Activated CD8-positive, alpha-beta memory T cell treated with anti-CD3 and anti-CD28 coated beads, Interleukin-2, amount 50 U/mL, for 48 hours (primary cell): Measurements from ENCODE around the gene SACS.
"Not testable (repeated sequence)": the region's sequence is repeated elsewhere in the genome, so short reads cannot be mapped to it uniquely, and the experiment has no call there.

Experiments used
- DNase-seq: peaks from one replicate; pipeline ENCODE4 v3.0.0-alpha.2; 2020

Gene SACS

DNA sequence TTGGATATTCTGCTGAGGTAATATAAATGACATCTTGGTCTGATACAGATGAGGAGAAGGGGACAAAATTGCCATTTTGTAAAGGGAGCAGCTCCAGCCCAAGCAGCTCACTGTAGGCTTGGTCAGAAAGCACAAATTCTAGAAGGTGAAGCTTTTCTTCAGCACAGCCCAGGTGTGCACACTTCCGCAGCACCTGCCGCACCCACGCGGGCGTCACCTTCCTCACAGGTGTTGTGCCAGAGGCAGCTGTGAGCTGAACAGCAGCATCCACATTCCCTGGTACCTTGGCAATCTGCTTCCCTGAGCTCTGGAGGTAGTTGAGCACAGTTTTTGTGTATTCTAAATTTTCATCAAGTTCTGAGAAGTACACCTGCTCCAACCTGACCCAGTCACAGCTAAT is 79.0 kb downstream of the SACS start:
- DNase-seq = no peak

DNA sequence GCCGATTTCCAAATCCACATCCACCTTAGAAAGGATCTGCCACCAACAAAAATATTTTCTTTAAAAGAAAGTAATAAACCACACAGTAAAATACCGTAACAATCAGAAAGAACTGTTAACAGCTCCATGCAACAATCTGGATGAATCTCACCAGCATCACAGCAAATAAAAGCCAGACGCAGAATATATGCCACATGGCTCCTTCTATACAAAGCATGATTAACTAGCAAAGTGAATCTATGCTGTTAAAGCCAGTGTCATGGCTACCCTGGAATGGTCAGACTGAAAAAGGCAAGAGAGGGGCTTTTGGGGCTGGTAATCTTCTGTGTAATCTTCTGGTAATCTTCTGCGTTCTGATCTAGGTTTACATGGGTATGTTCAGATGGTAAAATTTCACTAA is 81.3 kb downstream of the SACS start:
- DNase-seq = no peak

DNA sequence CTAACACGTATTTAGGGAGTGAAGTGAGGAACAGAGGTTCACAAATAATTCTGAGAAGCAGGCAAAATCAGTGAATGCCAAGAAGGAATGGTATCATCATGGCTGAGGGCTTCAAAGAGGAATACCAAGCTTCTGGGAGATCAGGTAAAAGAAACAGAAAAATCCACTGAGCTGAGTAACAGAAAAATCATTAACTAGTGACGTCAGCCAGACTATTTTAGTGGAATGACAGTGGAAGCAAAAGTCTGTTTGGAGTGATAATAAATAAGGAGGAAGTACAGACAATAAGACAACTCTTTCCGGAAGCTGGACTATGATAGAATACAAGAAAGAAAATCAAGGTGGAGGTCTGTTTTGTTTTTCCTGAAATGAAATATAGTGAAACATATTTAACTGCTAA is 83.5 kb downstream of the SACS start:
- no peak for DNase-seq

DNA sequence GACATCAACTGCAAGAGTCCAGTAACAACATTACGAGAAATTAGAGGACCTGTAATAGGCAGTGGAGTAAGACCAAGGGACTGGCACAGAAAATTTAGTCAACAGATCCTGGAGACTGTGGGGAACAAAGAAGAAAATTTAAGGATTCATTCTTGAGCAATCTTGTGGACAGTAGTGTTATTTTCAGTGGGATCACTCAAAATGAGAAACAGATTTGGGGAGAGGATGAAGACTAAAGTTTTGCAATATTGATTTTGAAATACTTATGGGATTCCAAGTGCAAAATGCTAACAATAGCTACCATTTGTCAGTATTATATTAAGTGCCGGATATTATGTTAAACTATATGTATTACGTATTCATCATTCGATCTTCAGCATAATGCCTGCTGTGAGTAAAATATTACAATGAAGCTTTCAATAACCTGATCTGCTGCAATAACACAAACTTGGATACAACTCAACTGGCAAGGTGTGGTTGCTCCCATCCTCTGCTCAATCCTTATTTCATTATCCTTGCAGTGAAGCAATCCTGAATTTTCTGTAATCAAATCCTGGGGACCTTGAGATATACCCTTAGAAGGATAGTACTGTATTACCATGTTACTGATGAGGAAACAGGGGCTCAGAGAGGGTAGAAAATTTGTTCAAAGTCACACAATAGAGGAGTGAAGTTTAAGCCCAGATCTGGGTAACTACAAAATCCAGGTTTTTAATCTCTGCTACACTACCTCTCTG is 84.2 kb downstream of the SACS start:
- DNase-seq = no peak

DNA sequence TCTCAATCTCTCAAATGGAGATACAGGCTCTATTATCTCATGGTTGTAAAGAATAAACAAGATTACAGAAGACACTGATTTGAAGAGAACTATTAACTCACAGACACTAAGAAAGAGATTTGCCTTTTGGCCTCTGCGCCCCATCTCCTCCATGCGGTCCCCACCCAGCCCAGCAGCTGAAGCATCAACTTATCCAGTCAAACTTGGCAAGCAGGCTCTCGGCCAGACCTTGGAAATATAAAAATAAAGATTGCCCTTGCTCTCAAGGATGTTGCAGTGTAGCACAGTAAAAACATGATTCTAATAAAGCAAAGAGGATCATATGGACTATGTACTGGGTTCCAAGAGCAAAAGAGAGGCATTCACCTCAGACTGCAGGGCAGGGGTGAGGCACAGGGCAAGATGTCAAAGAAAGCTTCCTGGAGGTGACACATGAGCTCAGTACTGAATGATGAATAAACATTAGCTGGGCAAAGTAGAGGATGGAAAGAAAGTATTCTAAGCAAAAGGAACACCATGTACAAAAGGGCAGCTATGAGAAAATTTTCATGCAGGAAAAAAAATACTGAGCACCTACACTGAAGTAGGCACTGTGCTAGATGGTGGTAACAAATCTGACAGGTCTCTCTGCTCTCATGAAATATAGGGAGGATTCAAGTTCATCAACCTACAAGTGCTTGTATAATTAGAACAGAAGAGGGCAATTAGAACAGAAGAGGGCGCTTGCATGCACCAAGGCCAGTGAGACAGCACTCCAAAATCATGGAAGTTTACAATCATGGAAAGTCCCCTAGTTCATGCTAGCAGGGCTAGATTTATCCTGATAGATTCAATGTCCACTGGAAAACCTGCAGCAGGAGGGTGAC is 85.0 kb downstream of the SACS start:
- no peak for DNase-seq

DNA sequence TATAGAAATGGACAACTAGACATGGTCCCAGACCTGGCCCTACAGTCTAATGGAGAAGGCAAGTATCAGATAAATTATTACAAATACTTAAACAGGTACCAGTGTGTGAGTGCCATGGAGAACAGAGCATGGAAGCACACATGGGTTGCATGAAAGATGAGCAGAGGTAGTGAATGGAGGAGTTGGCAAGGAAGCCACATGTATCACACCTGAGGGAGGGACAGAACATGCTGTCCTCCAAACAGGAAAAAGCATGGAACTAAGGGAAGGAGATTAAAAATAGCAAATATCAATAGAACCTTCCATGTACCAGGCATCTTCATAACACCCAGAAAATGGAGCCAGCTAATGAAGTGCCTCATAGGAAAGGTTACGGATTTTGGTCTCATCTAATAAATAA is 85.9 kb downstream of the SACS start:
- no peak for DNase-seq

DNA sequence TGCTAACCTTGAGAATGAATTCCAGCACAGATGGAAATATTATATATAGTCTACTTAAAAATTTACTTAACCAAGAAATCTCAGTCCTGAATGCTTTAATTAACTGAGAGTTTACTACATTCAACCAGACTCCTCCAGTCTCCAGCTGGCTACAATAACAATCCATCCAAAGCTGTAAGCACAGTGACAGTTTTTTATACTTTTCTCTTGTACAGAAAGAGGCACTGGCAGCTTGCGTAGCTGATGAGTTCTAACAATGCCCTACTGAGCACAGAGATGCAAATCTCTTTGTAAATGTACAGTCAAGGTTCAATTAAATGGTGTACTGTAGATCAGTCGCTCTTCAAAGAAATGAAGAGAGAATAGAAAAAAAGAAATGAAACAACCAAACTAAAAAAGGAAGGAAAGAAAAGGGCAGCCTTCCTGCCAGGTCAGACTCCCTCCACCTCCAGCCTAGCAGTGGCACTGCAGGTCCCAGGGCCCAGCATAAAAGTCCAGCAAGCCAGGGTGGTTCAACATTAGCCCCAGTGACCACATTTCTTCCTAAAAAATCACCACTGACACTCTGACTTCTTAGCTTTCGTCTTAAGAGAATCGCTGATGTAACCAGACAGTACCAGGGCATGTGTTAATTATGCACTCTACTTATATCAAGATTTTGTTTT is 88.4 kb downstream of the SACS start:
- DNase-seq = no peak

DNA sequence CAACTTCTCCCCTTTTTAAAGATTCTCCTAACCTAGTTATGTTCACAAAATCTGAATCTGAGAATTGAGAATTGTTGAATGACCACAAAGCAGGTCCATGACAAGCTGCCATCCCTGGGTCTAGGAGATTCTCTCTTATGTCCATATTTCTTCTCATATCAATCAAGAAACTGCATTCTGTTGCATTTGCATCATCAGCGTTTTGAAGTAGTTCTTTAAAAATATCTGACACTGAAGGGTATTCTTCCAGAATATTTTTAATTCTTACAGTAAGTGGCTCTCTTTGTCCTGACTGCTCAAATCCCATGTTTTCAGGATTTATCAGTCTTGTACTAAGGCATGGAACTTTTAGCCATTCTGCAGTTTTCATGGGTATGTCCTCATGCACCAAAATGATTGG is 94.3 kb downstream of the SACS start:
- DNase-seq = no peak

DNA sequence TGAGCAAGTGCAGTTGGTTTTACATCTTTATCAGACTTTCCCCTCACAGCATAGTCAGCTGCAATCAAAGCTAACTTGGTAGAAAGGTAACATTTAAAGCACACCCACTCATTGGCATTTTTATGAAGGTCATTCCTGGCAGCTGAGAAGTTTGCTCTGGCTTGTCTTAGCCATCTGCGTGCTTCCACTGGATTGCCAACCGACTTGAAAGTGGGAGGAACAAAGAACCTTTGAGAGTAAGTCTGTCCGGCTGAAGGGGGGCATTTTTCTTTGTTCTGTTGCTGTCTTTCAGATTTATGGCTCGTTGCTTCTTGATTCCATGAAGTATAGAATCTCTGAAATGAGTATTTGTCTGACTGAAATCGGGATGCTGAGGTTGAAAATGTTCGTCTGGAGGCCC is 103.1 kb downstream of the SACS start:
- no peak for DNase-seq

DNA sequence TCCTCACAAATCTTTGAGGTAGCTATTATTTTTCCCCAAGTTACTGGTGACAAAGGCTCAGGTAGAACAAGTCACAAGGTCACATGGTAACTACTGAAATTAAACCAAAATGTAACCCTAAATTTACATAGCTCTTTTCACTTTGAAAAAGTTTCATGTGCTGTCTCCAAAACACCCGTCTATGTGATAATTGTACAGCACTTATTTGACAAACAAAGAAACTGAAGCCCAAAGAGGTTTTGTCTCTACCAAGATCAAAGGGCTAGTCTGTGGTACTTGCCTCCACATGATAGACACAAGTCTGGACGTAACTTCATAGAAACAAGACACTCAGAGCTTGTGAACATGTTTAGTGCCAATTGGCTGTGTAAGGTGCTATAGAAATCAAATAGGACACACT is 108.3 kb downstream of the SACS start:
- DNase-seq = no peak

DNA sequence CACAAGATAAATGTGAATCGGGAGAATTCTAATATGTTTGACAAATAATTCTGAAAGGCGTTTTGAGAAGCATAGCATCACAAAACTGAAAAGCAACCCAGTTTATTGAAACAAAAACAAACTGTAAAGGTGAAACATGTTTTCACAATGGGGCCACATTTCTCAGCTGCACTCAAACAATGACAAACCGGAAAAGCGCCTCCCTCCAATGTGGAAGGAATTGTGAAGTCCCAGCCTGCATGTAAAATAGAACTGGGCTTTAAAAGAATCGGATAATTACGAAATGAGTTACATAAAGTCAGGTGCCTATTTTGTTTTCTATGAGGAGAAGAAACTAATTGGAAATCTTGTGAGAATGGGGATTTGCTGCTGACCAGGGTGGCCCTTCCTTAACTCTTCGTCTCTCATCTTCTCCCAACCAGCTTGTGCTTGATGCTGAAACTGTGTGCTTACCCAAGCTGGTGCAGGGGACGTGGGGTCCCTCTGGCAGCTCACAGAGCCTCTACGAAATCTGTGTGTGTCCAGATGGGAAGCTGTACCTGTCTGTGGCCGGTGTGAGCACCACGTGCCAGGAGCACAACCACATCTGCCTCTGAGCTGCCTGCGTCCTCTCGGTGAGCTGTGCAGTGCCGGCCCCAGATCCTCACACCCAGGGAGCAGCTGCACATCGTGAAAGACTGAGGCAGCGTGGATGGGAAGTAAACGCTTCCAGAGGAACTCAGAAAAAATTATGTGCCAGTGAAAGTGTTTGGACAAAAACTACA is 109.4 kb downstream of the SACS start:
- DNase-seq = no peak

DNA sequence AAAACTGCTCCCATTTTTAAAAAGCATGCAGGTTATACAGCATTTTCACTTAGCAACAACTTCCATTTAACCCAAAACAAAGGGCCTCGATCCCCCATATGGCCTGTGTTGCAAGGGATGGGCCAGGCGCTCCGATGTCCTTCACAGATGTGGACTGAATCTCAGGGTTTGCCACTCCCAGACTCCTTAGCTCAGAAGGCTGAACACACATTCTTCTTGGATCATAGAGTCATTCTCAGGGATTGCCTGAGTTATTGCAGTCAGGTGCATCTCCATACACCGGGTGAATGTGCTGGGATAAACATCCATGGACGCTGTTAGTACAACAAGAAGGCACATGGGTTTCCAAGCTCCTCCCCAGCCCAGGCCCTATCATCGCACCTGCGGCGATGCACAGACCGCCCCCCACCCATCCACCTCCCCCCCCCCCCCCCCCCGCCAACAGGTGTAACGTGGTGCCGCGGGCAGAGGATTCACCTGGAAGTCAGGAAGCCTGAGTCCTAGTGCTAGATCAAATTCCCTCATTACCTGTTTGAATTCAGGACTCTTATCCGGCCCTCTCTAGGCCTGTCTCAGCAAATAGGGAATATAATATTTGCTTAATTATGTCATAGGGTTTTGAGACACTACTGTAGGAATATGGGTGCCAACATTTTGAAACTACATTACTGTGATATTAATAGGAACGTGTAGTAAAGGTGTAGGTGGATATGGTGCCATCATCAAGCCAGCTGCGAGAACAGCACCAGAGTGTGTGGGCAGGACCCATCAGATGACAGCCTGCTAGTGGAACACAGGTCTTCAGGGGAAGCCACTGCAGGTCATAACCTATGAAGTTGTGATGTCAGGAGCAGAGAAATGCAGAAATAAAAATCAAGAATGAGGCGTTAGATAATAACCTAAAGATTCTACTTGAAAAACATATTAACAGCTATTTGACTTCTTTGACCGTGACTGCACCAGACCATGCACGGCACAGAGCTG is 110.9 kb downstream of the SACS start:
- DNase-seq = no peak

DNA sequence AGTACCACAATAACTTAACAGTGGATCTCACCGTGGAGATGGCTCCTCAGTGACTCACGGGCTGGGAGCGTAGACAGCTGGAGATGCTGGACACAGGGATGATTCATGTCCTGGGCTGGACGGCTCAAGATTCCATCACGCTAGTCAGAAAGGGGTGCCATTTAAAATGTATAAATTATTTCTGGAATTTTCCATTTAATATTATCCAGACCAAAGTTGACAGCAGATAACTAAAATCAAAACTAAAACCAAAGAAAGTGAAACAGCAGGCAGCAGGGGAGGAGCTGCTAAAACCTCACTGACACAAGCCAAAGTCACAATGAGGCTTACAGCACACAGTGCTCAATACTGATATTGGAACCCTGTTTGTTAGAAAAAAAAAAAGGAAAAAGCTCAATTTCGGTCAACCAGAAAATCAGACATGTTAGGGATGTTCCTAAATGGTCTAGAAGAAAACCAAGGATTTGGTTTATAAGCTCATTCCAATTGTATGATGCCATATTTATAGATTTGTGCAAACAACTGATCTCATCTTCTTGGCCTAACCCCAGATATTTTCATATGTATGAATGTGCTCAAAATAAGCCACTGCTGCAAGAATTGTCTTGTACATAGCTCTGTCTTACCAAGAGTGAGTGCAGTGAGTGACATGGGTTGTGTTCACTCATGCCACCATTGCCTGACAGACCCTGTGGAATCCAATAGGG is 111.8 kb downstream of the SACS start:
- DNase-seq = no peak

DNA sequence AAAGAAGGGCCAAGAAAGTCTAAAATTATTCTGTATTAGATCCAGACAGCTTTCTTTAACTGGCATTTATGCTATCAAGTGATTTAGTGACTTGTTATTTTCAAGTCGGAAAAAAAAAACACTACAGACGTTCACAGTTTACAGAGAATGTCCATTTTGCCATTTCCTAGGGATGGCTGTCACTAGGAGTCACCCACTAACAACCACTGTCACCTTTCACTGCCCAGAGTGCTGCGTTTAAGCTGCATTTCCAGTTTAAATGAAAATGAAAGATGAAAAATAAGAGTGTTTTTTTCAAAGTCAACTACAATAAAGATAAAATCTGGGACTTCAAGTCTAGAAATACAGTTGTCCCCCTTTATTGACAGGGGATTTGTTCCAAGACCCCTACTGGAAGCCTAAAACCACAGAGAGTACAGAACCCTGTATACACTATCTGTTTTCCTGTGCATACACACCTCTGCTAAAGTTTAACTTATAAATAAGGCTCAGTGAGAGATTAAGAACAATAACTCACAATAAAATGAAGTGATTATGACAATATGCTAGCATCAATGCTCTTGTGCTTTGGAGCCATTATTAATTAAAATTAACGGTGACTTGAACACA is 112.5 kb downstream of the SACS start:
- DNase-seq = no peak

DNA sequence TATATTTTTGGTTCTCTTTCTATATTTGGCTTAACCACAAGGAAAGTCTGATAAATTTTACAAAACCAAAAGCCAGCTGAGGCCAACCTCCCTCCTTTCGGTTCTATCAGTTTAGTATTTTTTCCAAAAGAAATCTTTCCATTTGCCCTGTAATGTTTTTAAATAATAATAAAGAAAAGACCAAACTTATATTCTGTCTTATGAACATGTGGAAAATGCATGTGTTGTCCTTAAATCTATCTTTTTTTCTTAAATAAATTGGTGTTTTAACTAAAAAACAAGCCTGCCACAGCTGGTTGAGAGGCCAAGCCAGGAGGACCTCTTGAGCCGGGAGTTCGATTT is 113.6 kb downstream of the SACS start:
- no peak for DNase-seq

DNA sequence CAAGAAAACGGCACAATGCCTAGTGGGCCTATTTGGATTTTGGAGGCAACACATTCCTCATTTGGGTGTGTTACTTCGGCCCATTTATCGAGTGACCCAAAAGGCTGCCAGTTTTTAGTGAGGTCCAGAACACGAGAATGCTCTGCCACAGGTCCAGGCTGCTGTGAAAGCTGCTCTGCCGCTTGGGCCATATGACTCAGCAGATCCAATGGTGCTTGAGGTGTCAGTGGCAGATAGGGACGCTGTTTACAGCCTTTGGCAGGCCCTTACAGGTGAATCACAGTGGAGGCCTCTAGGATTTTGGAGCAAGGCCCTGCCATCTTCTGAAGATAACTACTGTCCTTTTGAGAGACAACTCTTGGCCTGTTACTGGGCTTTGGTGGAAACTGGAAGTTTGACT is 118.7 kb downstream of the SACS start:
- DNase-seq = not testable (repeated sequence)

DNA sequence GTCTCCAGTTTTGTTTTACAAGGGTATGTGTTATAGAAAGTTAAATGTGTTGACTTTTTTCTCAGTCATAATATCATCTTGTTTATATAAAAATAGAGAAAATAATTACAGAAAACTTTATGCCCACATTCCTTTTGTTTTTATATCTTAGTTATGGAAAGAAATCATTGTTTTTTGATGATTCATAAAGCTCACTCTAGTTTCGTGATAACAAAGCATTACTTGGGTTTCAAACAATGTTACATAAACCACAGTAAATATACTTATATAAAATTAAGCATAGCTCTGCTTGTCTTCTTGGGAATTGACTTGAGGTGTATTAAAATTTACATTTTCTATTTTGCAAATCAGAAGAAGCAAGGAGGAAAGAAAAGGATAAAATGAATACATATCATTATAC is 140.9 kb downstream of the SACS start:
- DNase-seq = no peak

DNA sequence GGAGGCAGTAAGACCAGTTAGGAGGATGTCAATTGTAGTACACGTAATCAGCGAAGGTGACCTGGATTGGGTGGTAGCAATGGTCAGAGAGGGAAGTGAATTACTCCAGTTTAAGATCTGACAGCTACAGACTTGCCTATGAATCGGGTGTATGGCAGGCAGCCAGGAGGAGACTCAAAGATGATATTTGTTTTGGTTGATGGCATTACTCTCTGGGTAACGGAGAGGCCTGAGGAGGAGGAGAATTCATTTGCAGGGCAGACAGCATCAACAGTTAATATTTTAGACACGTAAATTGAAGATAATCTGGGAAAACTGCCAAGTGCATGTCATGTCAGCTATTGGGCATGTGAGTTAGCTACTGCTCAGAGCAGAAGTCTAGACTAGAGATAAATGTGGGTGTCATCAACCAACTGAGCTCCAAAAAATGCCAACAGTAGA is 143.6 kb downstream of the SACS start:
- no peak for DNase-seq

DNA sequence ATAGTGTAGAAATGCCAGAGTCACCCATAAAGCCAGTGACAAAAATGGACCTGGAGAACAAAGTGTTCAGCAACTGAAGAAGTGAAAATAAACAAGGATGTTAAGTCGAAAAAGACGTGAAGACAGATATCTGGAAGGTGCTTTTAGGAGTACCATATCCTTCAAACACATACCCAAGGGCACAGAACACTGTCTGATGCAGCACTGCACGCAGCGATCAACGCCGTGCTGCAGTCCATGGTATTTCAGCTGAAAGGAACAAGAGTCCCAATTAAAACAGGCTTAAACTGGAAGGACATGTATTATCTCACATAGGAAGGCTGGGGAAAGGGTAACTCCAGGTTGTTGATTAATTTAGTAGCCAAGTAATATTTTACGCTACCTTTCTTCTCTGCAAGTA is 144.5 kb downstream of the SACS start:
- no peak for DNase-seq

DNA sequence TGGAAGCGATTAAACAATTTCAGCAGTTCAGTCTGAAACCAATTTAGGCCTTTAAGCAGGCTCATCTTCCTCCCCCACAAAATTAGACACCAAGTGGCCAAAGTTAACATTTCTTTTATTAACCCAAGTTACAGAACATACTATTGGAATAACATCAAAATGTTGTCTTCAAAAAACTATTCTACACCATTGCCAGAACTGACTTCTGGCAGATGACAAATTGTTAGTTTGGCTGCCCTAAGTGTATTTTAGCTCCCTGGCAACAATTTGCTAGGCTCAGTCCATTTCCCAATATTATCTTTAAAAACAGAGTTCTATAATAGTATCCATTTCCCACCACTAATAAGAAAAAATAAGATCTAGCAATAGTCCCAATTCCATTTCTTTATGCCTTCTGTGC is 144.9 kb downstream of the SACS start:
- DNase-seq = no peak

DNA sequence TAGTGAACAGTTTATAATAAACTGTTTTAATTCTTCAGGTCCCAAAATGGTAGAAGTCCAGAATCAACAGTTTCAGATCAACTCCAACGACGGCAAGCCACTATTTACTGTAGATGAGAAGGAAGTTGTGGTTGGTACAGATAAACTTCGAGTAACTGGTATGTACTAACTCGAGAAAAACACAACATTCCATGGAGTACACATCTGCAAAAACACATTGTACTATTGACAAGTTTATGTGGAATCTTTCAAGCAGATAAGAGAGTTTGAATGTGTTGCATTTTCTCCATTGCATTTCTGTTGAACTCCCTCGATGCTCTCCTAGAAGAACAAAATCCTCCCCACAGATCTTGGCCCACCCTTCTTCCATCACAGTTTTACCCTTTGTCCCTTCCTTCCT is 154.2 kb downstream of the SACS start:
- DNase-seq = no peak
